GM04503 (cell line): Measurements from ENCODE around the gene RBFOX2.
"Not testable (repeated sequence)": the region's sequence is repeated elsewhere in the genome, so short reads cannot be mapped to it uniquely, and the experiment has no call there.

Source experiments
- DNase-seq: peaks from one replicate; pipeline ENCODE4 v3.0.0-alpha.2; 2012; ENCODE audit warnings: low read depth

The RBFOX2 gene

DNA sequence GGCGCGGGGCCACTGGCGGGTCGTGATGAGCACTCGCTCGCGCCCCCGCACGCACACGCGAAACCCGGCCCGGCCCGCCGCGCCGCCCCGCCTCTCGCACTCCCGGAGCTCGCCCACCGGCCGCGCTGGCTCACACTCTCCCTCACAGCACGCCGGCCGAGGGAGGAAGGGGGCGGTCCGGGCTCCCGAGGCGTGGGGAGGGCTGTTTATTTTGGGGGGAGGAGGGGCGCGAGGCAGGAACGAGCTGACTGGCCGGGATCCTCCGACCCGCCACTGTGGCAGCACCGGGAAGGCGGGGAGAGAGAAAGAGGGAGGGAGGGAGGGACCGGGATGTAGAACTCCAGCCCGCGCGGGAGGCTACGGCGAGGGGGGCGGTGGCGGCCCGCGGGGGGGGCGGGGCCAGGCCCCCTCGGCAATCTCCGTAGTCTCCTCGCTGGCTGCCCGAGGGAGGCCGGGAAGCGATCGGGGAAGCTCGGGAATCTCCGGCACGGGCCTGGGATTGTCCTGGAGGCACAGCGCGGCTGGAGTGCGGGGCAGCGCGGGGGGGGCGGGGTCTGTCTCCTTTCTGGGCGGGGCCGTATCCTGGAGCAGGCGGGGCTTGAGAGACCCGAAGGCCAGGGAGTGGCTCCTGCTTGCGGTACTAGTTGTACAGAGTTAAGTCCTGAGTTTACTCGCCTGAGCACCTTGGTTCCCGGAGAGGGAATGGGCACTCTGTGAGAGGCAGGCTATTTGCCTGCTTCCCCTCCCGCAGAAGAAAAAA is at the start of gene RBFOX2:
Gene RBFOX2 (minus strand): TSS at position 179 of the 760 bp plus-strand sequence. CDS start 399 bp downstream, outside the sequence.
- peak; percentile 79 for DNase-seq

GRCh38 chr22:36077271-36077670 is 48.6 kb upstream of the RBFOX2 start:
- peak; percentile 59 for DNase-seq

- DNase-seq = no peak
Observed at GRCh38 chr22:36075724-36076123, 47.1 kb upstream of the RBFOX2 start.

GRCh38 chr22:36075230-36075629 is 46.6 kb upstream of the RBFOX2 start:
- no peak for DNase-seq

DNA sequence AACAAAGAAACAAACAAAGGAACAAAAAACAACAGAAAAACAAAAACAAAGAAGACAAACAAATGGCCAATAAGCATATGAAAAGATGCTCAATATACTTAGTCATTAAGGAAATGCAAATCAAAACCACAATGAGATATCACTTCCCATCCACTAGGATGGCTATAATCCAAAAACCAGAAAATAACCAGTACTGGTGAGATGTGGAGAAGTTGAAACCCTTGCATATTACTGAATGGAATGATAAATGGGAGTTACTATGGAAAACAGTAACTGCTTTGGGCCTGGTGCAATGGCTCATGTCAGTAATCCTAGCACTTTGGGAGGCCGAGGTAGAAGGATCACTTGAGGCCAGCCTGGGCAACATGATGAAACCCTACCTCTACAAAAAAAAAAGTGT is 44.9 kb upstream of the RBFOX2 start:
- peak; percentile 37 for DNase-seq

- not testable (repeated sequence) for DNase-seq
Observed at GRCh38 chr22:36070645-36071044, 42.0 kb upstream of the RBFOX2 start.

DNA sequence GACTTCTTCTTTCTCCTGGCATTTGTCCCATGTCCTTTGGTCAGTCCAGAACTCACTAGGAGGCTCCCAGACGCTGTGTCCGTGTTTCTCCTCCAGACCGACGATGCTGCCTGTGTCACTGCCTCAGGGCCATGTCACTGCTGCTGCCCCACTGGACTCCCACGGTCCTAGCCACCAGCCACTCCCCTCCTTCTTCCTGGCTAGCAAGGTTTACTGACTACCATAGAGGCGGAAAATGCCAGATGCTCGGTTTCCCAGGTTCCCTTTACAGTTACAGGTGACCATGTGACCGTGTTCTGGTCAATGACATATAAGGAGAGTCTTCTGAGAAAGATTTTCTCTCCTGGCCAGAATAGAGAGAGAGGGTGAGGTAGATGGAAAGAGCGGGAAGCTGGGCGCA is 40.7 kb upstream of the RBFOX2 start:
- no peak for DNase-seq

DNA sequence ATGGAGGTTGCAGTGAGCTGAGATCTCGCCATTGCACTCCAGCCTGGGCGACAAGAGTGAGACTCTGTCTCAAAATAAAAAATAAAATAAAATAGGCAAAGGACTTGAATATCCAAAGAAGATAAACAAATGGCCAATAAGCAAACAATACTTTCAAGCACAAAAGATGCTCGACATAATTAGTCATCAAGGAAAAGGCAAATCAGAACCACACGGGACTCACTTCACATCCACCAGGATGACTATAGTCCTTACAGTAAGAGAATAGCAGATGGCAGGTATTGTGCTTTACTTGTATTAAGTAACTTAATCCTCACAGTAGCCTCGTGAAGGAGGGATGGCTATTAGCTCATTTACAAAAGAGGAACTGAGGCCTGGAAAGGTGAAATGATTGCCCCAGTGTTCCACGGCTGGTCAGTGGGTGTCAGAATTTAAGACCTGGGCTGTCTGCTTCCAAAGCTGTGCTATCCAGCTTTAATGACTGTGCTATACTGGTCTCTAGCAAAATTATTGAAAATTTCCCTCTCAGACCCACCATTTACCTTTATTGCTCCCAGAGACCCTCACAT is 40.2 kb upstream of the RBFOX2 start:
- no peak for DNase-seq

- no peak for DNase-seq
Observed at GRCh38 chr22:36067235-36067558, 38.6 kb upstream of the RBFOX2 start.

DNA sequence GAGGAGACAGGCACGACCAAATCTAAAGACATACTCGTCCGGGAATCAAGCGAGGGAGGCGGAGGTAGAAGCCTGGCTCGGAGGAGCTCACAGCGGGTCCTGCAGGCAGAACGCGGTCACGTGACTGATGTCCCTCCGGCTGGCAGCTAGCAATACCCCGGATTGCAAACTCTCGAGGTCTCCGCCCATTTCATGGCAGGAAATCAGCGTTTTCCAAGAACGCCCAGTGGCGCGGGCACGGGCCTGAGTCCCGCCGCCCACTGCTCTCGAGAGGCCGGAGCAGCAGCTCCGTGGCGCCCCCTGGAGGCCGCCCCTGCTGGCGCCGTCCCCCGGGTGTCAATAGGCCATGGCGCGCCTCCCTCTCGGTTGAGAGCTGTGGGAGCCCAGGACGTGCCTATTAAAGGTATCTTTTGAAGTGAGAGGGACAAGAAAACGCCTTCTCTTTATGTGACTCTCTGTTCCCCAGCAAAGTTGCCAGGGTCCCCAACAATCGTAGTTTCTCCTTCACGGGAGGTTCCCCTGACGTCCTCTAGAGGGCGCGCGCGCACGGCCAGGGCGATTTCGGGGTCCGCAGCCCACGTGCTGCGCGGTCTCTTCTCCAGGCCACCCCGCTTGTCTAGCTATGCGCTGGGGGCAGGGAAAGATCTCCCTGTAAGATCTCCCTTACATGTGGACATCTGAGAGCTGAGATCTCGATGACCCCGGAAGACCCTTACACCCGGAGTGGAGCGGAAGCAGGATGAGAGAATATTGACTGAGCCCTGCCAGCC is 37.3 kb upstream of the RBFOX2 start:
- DNase-seq = peak; percentile 73

DNA sequence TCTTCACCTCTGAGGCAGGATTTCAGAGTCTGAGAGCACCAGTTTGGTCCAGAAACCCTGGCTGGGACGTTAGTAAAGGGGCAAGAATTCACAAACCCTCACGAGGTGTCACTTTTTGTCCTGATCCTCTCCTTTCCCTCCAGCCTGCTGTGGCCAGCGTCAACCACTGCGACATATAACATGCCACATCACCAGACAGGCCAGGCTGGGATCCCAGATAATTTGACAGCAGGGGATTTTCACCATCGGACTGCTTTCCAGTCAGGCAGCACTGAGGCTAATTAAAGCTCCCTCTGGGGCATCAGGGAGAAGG is 36.8 kb upstream of the RBFOX2 start:
- DNase-seq = no peak

DNA sequence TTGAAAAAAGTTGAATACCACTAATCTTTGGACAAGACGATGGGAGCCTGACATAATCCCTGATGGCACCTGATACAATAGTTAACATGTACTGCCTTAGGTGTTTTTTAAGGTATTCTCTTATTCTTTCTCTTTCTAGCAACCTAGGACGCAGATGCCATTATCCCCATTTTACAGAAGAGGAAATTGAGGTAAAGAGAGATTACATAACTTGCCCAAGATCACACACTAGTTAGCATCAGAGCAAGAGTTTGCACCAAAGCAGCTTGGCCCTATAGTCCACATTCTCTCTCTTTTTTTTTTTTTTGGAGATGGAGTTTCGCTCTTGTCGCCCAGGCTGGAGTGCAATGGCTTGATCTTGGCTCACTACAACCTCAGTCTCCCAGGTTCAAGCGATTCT is 35.7 kb upstream of the RBFOX2 start:
- DNase-seq = no peak

- no peak for DNase-seq
Observed at GRCh38 chr22:36056980-36057379, 28.4 kb upstream of the RBFOX2 start.

DNA sequence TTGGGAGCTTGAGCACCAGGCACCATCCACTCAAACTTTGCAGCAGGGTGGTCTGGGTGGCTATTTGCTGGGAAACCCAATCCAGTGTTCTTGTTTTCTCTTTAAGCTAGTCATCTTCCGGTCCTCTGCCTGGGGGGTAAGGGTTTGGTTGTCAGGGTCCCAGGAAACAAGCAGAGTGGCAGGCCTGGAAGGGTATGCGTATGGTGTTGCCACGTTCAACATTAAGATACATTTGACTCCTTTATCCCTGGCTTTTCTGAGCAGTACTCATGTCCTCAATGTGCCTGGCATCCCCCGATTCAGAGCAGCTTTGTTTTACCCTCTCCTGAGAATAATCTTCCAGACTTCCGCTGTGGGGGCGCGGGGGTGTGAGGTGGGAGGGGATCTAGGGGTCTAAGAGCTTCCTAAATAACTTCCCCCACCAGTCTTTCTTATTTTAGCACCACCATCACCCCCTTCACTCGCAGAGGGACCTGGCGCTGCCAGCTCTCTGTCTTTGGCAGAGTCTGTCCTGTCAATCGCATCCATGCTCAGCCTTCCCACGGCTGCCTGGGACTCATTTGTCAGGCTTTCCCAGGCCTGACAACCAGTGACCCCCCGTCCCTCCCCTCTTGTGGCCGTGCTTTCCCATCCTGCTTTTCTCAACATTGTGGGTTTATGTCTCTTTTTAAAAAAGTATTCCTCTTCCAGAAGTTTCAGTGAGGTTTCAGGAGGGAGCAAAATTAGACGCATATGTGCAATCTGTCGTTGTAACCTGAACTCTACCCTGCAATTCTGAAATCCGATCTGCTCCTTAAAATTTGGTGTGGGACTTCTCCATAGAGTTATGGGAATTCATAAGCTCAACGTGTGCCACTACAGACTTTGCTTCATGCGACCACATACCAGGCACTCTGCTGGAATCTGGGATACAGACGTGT is 27.0 kb upstream of the RBFOX2 start:
- no peak for DNase-seq

DNA sequence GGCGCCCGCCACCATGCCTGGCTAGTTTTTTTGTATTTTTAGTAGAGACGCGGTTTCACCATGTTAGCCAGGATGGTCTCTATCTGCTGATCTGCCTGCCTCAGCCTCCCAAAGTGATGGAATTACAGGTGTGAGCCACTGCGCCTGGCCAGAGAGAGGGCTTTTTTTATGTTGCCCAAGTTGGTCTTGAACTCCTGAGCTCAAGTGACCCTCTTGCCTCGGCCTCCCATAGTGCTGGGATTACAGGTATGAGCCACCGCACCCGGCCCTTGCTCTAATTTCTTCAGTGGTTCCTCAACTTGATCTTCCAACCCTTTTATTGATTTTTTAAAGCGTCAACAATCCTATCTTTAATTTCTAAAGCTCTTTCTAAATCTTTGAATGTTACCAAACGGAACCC is 25.8 kb upstream of the RBFOX2 start:
- not testable (repeated sequence) for DNase-seq

DNA sequence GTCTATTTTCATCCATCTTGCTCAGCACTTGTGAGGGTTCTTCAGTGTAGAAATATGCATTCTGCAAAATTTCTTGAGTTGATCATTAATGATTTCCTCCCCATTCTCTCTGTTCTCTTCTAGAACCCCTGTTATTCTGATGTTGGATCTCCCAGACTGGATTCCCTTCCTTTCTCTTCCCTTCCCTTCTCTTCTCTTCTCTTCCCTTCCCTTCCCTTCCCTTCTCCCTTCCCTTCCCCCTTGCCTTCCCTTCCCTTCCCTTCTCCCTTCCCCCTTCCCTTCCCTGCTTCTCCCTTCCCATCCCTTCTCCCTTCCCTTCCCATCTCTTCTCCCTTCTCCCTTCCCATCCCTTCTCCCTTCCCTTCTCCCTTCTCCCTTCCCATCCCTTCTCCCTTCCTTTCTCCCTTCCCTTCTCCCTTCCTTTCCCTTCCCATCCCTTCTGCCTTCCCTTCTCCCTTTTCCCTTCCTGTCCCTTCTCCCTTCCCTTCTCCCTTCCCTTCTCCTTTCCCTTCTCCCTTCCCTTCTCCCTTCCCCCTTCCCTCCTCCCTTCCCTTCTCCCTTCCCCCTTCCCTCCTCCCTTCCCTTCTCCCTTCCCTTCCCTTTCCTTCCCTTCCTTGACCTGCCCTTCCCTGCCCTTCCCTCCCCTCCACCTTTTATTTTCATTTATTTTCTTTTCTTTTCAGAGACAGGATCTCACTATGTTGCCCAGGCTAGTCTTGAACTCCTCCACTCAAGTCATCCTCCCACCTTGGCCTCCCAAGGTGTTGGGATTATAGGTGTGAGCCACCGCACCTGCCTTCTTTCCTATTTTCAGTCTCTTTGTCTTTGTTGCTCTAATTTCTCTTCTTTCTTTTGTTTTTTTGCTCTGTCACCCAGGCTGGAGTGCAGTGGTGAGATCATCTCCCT is 24.9 kb upstream of the RBFOX2 start:
- DNase-seq = no peak

DNA sequence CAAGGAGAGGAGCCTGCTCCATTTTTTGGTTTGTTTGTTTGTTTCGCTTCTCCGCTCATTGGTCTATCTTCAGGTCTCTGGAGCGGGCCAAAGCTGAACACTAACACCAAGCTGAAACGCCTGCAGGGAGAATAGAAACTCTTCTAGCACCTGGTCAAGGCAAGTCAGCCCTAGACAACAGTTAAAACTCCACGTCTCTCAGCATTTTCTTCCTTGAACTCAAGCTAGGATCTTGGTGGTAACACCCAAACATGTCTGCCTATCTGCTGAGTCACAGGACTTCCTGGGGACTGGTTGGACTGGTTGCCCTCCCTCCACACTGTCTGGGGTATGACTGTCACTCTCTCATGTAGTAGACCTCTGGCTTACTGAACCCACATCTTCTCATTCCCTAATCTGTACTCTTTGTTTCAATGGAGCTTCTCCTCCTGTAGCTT is 23.9 kb upstream of the RBFOX2 start:
- DNase-seq = no peak

DNA sequence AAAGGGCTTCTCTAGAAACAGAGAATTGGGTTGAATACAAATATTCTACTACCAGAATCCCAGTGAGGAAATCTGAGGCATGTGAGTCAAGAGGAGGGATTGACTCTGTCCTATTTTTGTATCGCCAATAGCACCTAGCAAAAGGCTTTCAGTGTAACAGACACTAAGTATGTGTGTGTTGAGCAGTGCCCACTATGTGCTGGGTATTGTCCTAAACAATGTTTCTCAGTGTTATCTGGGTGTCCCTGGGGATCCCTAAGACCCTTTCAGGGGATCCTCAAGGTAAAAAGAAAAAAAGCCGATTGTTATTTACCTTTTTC is 21.0 kb upstream of the RBFOX2 start:
- DNase-seq = no peak

DNA sequence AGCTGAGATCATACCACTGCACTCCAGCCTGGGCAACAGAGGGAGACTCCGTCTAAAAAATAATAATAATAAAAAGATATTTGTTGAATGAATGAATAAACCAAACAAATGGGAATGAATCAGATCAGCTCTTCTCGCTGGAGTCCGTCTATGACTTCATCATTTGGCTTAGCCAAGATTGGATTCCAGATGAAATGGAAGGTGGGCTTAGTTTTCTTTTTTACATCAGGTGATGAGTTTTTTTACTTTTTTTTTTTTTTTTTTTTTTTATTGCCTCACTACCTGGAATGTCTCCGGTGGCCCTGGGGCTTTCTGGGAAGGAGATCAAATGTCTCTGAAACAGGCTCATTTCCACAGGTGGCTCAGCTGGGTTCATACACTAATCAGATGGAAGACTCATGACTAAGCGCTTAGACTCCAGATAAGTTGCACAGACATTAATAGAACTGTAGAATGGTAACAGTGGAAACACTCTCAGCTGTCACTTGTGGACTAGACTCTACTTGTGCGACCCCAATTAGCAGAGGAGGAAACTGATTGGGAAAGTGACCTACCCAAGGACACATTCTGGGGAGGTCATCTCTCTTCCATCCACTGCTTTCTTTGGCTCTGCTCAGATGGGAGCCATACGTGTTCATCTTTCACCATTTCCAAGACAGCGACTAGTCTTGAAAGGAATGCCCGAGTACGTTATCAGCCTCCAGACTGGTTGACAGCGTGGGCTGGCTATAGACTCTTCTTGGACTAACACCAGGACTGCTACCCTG is 20.5 kb upstream of the RBFOX2 start:
- DNase-seq = no peak

- not testable (repeated sequence) for DNase-seq
Observed at GRCh38 chr22:36044517-36044916, 15.9 kb upstream of the RBFOX2 start.

DNA sequence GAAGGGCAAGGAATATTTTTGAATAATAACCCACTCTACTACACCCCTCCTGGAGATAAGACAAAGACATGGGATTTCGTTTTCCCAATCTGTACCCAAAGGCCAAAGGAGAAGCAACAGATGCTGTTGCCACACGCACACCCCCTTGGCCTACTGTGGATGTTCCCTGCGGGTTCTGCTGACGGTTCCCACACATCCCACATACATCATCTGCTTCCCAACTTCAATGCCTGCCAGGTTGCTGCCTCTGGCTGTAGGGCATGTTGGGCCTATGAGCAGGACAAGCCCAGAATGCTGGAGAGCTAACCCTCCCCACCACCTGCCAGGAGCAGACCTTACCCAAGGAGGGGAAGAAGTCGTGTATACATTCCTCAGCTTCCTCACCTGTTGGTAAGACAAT is 13.6 kb upstream of the RBFOX2 start:
- no peak for DNase-seq
